Neural cell (in vitro differentiated cells): ENCODE data around the gene RAPGEF3. TPM values are rescaled to one million over a fixed set of nuclear protein-coding genes. Genes with fewer than 3 reads are reported as not detected.
A peak's percentile ranks its signal among the peaks of the same experiment; 100 is the strongest.

Experiments used
- H2AFZ ChIP-seq: fragments of 200-600, 300-800 bp; sonication (generic), shearing (Covaris generic); 2 replicates; pipeline ENCODE4 v1.6.0; 2014; ENCODE audit warnings: low read depth, mild to moderate bottlenecking, antibody characterized with exemption, low read length, moderate library complexity
- H3F3A ChIP-seq: fragments of 200-600 bp; shearing (Covaris generic); 2 replicates; pipeline ENCODE4 v1.6.1; 2016; ENCODE audit warnings: mild to moderate bottlenecking, moderate library complexity, mixed read lengths, antibody characterized with exemption, low read length; ENCODE audit not compliant: insufficient read depth, poor library complexity, severe bottlenecking
- H3K27ac ChIP-seq: fragments of 200-600, 300-800 bp; sonication (generic), shearing (Covaris generic); 2 replicates; pipeline ENCODE4 v1.5.1; 2014; ENCODE audit warnings: mild to moderate bottlenecking, low read length, moderate library complexity
- H3K27me3 ChIP-seq: fragments of 300-800, 200-600 bp; sonication (generic), shearing (Covaris generic); 2 replicates; pipeline ENCODE4 v1.6.0; 2014; ENCODE audit warnings: mild to moderate bottlenecking, low read depth, low read length, moderate library complexity; ENCODE audit not compliant: insufficient read depth
- H3K36me3 ChIP-seq: fragments of 300-800, 200-600 bp; sonication (generic), shearing (Covaris generic); 2 replicates; pipeline ENCODE4 v1.5.1; 2014; ENCODE audit warnings: mild to moderate bottlenecking, antibody characterized with exemption, low read length, moderate library complexity; ENCODE audit not compliant: insufficient read depth
- H3K4me2 ChIP-seq: fragments of 300-800, 200-600 bp; sonication (generic), shearing (Covaris generic); 2 replicates; pipeline ENCODE4 v1.6.0; 2014; ENCODE audit warnings: mild to moderate bottlenecking, low read length
- H3K4me3 ChIP-seq: fragments of 300-800, 200-600 bp; sonication (generic), shearing (Covaris generic); 2 replicates; pipeline ENCODE4 v1.5.1; 2014; ENCODE audit warnings: mild to moderate bottlenecking, low read length, moderate library complexity
- H3K79me2 ChIP-seq: fragments of 200-600 bp; shearing (Covaris generic); replicated peaks from 2 replicates; pipeline ENCODE4 v1.6.0; 2014; ENCODE audit warnings: mild to moderate bottlenecking, low read length, moderate library complexity; ENCODE audit not compliant: insufficient read depth
- H3K9ac ChIP-seq: fragments of 300-800, 200-600 bp; sonication (generic), shearing (Covaris generic); 2 replicates; pipeline ENCODE4 v1.6.1; 2016; ENCODE audit warnings: mild to moderate bottlenecking, low read length, mixed read lengths
- H3K9me2 ChIP-seq: fragments of 200-600 bp; shearing (Covaris generic); 2 replicates; pipeline ENCODE4 v1.6.1; 2016; ENCODE audit warnings: mild to moderate bottlenecking, low read length, mixed read lengths; ENCODE audit not compliant: insufficient read depth
- H3K9me3 ChIP-seq: fragments of 200-600, 300-800 bp; sonication (generic), shearing (Covaris generic); 2 replicates; pipeline ENCODE4 v1.6.1; 2016; ENCODE audit warnings: mild to moderate bottlenecking, mixed run types, low read length, moderate library complexity, mixed read lengths
- H4K20me1 ChIP-seq: fragments of 200-600 bp; shearing (Covaris generic); 2 replicates; pipeline ENCODE4 v1.6.1; 2016; ENCODE audit warnings: mild to moderate bottlenecking, mixed run types; ENCODE audit not compliant: insufficient read depth
- CTCF ChIP-seq: fragments of 450-650 bp; IDR thresholded peaks from 2 replicates; pipeline ENCODE4 v1.5.1; 2014; ENCODE audit warnings: antibody characterized with exemption, mild to moderate bottlenecking, moderate library complexity; ENCODE audit not compliant: poor library complexity, severe bottlenecking
- EP300 ChIP-seq: fragments of 450-650 bp; conservative IDR thresholded peaks from 2 replicates; pipeline ENCODE4 v1.6.1; 2014; ENCODE audit warnings: antibody characterized with exemption, mild to moderate bottlenecking, moderate library complexity; ENCODE audit not compliant: poor library complexity, severe bottlenecking
- EZH2 ChIP-seq: fragments of 200-600, 300-800 bp; shearing (Covaris generic), sonication (generic); IDR thresholded peaks from 2 replicates; pipeline ENCODE4 v1.6.1; 2014; ENCODE audit warnings: antibody characterized with exemption, low read length, borderline replicate concordance, mild to moderate bottlenecking; ENCODE audit not compliant: insufficient read depth, poor library complexity, severe bottlenecking
- MXI1 ChIP-seq: fragments of 450-650 bp; conservative IDR thresholded peaks from 2 replicates; pipeline ENCODE4 v1.6.1; 2014; ENCODE audit warnings: antibody characterized with exemption, mild to moderate bottlenecking; ENCODE audit not compliant: poor library complexity, severe bottlenecking
- POLR2AphosphoS5 ChIP-seq: IDR thresholded peaks from 2 replicates; pipeline ENCODE4 v1.6.1; 2012
- RAD21 ChIP-seq: fragments of 450-650 bp; conservative IDR thresholded peaks from 2 replicates; pipeline ENCODE4 v1.6.1; 2014; ENCODE audit warnings: antibody characterized with exemption, mild to moderate bottlenecking, moderate library complexity
- REST ChIP-seq: IDR thresholded peaks from 2 replicates; pipeline ENCODE4 v1.6.1; 2012; ENCODE audit warnings: borderline replicate concordance
- SMC3 ChIP-seq: fragments of 450-650 bp; conservative IDR thresholded peaks from 2 replicates; pipeline ENCODE4 v1.6.1; 2014; ENCODE audit warnings: antibody characterized with exemption, mild to moderate bottlenecking, moderate library complexity; ENCODE audit not compliant: poor library complexity
- TAF1 ChIP-seq: IDR thresholded peaks from 2 replicates; pipeline ENCODE4 v1.6.1; 2012; ENCODE audit warnings: low read depth
- polyA plus RNA-seq: library from polyadenylated mRNA; depleted of rRNA; stranded (reverse); fragments of >200 nt; gene quantifications from 2 replicates; pipeline ENCODE4 v1.2.3, GENCODE V29; 2014

Gene RAPGEF3
- polyA plus RNA-seq, 1 donor from 2014 or later: 1.5 TPM

GRCh38 chr12:47734725-47735480 is 23.8 kb downstream of the RAPGEF3 start:
- Histone ChIP-seq H3K9me3 (no peaks in the 10 kb centered on the region), H2AFZ (peak overlapping the region; percentile 27), H4K20me1 (no peaks in the 10 kb centered on the region), H3K27me3 (no peaks in the 10 kb centered on the region), H3K79me2 (no peaks in the 10 kb centered on the region), H3K27ac (no peak overlapping the region), H3K4me3 (no peak overlapping the region), H3K36me3 (no peaks in the 10 kb centered on the region), H3K9ac (peak overlapping the region; percentile 52), H3F3A (no peaks in the 10 kb centered on the region), H3K9me2 (no peaks in the 10 kb centered on the region), H3K4me2 (no peak overlapping the region)
- TF ChIP-seq CTCF (no peak), EZH2 (no peak), POLR2AphosphoS5 (no peak), RAD21 (no peak), REST (no peak), MXI1 (no peak), TAF1 (no peak), EP300 (no peak), SMC3 (no peak)

- no peak overlapping the region for H3K27ac ChIP-seq
- H3K4me2 ChIP-seq: no peak overlapping the region
- H3K4me3 ChIP-seq: no peak overlapping the region
- H3K36me3 ChIP-seq: no peaks in the 10 kb centered on the region
- H3K9ac ChIP-seq: no peak overlapping the region
- no peak overlapping the region for H2AFZ ChIP-seq
- no peaks in the 10 kb centered on the region for H4K20me1 ChIP-seq
- no peak for TF ChIP-seq POLR2AphosphoS5
- no peak for TF ChIP-seq EP300
- no peak for TF ChIP-seq SMC3
- no peak for TF ChIP-seq RAD21
- no peak for TF ChIP-seq REST
- no peak for TF ChIP-seq EZH2
- TF ChIP-seq MXI1: no peak
- TF ChIP-seq CTCF: no peak
- TF ChIP-seq TAF1: no peak
- no peaks in the 10 kb centered on the region for H3F3A ChIP-seq
- H3K27me3 ChIP-seq: no peaks in the 10 kb centered on the region
- no peaks in the 10 kb centered on the region for H3K9me3 ChIP-seq
- no peaks in the 10 kb centered on the region for H3K9me2 ChIP-seq
- H3K79me2 ChIP-seq: no peaks in the 10 kb centered on the region
Measured at GRCh38 chr12:47733142-47733541, 25.5 kb downstream of the RAPGEF3 start.
